Esophagus muscularis mucosa (tissue), 3 donors: ENCODE data around the gene GRM6.

Experiments
- POLR2AphosphoS5 ChIP-seq, 2 donors: sonication (generic); formaldehyde crosslinking; IDR thresholded peaks; one replicate each; pipeline ENCODE4 v1.6.1; 2017; ENCODE audit warnings: antibody characterized with exemption in 2 of 2
- TF ChIP-seq, protein P1 (sequence below), 3 experiments: fragments of 200-600 bp in 2 of 3; fragments of 450-650 bp in 1 of 3; sonication (generic) in 2 of 3; IDR thresholded peaks; one replicate each; pipeline ENCODE4 v1.5.1; 2017 to 2019; ENCODE audit warnings: antibody characterized with exemption in 3 of 3, mild to moderate bottlenecking in 2 of 3, moderate library complexity in 1 of 3

DNA sequence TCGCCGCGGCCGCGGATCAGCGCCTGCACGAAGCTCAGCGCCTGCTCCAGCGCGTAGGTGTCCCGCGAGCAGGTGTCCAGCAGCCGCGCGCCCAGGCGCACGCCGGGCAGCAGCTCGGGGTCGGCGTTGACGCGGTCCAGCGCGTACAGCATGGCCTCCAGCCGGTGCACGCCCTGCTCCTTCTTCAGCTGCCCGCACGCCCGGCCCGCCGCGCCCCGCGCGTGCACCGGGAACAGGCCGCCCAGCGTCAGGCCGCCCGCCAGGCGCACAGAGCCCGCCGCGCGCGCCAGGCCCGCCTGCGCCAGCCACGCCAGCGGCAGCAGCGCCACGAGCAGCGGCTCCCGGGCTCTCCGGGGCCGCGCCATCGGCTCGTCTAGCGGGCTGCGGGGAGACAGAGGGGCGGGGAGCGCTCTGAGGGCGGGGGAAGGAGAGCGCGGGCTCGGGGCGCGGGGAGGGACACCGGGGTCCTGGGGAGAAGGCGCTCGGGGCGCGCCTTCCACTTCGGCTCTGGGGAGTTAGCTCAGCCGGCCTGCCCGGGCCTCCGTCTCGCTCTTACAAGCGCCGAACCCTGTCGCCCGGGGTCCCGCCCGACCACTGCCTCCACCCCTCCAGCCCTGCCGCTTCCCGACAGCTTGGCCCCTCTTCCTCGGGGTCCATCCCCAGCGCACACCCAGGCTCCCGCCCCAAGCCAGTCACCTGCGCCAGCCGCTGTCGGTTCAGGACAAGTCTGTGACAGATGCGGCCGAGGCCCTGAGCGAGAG lies at the start of gene GRM6:
- TF ChIP-seq, protein P1, sequence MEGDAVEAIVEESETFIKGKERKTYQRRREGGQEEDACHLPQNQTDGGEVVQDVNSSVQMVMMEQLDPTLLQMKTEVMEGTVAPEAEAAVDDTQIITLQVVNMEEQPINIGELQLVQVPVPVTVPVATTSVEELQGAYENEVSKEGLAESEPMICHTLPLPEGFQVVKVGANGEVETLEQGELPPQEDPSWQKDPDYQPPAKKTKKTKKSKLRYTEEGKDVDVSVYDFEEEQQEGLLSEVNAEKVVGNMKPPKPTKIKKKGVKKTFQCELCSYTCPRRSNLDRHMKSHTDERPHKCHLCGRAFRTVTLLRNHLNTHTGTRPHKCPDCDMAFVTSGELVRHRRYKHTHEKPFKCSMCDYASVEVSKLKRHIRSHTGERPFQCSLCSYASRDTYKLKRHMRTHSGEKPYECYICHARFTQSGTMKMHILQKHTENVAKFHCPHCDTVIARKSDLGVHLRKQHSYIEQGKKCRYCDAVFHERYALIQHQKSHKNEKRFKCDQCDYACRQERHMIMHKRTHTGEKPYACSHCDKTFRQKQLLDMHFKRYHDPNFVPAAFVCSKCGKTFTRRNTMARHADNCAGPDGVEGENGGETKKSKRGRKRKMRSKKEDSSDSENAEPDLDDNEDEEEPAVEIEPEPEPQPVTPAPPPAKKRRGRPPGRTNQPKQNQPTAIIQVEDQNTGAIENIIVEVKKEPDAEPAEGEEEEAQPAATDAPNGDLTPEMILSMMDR (IDR thresholded peaks at IDR 0.05) = no peak
- TF ChIP-seq POLR2AphosphoS5 (IDR thresholded peaks at IDR 0.05) = no peak
